B cell (primary cell): Measurements from ENCODE around the gene CCDC177. TPM values are rescaled to one million over a fixed set of nuclear protein-coding genes. Genes with fewer than 3 reads are reported as not detected.

Experiments used
- ATAC-seq: fragments of 200-7000 bp; cut with Tn5 transposase; one replicate; pipeline ENCODE4 v1.10.0; 2021; ENCODE audit warnings: low read depth, mild to moderate bottlenecking, moderate number of reproducible peaks, moderate library complexity
- CTCF ChIA-PET: fragments of 350-600 bp; sonication (Branson Sonifier 250); formaldehyde crosslinking; loops from one replicate; lab custom pipeline; 2021; ENCODE audit warnings: antibody characterized with exemption, inconsistent platforms; lab: Charles Lee
- POLR2A ChIA-PET: fragments of 350-600 bp; sonication (Branson Sonifier 250); formaldehyde crosslinking; loops from one replicate; lab custom pipeline; 2021; ENCODE audit warnings: antibody characterized with exemption; lab: Charles Lee
- DNase-seq: peaks from one replicate; pipeline ENCODE4 v3.0.0; 2013
- H2AFZ ChIP-seq: 2 replicates; pipeline ENCODE4 v1.6.1; 2012; ENCODE audit warnings: mild to moderate bottlenecking, low read depth, low read length; ENCODE audit not compliant: insufficient read depth, poor library complexity, severe bottlenecking
- H3K27ac ChIP-seq, 2 donors: 1 replicate in 1 of 2; 2 replicates in 1 of 2; pipeline ENCODE4 v1.5.1; 2012 to 2013; ENCODE audit warnings: low read length in 2 of 2, mild to moderate bottlenecking in 2 of 2, moderate library complexity in 1 of 2
- H3K27me3 ChIP-seq, 4 experiments: fragments of 200-600 bp in 1 of 4; sonication (generic) in 1 of 4; replicated peaks in 1 of 4; 1 replicate in 2 of 4; 2 replicates in 2 of 4; pipeline versions ENCODE4 v1.6.1 to v1.7.0; 2013 to 2016; ENCODE audit warnings: low read length in 3 of 4, mild to moderate bottlenecking in 2 of 4, mixed read lengths in 1 of 4, moderate library complexity in 1 of 4; ENCODE audit not compliant: insufficient read depth in 4 of 4, control insufficient read depth in 3 of 4; ENCODE audit errors: control extremely low read depth in 1 of 4
- H3K36me3 ChIP-seq, 2 experiments: replicated peaks in 1 of 2; 1 replicate in 1 of 2; 2 replicates in 1 of 2; pipeline versions ENCODE4 v1.6.1 to v1.7.1; 2013; ENCODE audit warnings: low read length in 1 of 2; ENCODE audit not compliant: insufficient read depth in 2 of 2, control insufficient read depth in 1 of 2; ENCODE audit errors: control extremely low read depth in 1 of 2, extremely low read depth in 1 of 2
- H3K4me1 ChIP-seq, 2 donors: fragments of 200-600 bp in 1 of 2; sonication (generic) in 1 of 2; 1 replicate in 1 of 2; 2 replicates in 1 of 2; pipeline versions ENCODE4 v1.5.1 to v1.6.1; 2013 to 2017; ENCODE audit warnings: low read length in 2 of 2; ENCODE audit not compliant: control insufficient read depth in 2 of 2, insufficient read depth in 2 of 2
- H3K4me2 ChIP-seq: replicated peaks from 2 replicates; pipeline ENCODE3; 2012; ENCODE audit warnings: mild to moderate bottlenecking, low read depth, low read length; ENCODE audit not compliant: poor library complexity, severe bottlenecking
- H3K4me3 ChIP-seq, 5 experiments: fragments of 200-600 bp in 1 of 5; sonication (generic) in 1 of 5; 1 replicate in 3 of 5; 2 replicates in 2 of 5; pipeline versions ENCODE4 v1.5.1 to v1.7.0; 2011 to 2016; ENCODE audit warnings: low read length in 4 of 5, mild to moderate bottlenecking in 4 of 5, low read depth in 2 of 5, control low read depth in 1 of 5, moderate library complexity in 1 of 5; ENCODE audit not compliant: insufficient read depth in 1 of 5; ENCODE audit errors: control extremely low read depth in 1 of 5, extremely low read depth in 1 of 5
- H3K79me2 ChIP-seq: fragments of 200-600 bp; sonication (generic); one replicate; pipeline ENCODE4 v1.6.0; 2016; ENCODE audit warnings: low read length; ENCODE audit not compliant: control insufficient read depth, insufficient read depth
- H3K9ac ChIP-seq: fragments of 200-600 bp; sonication (generic); 2 replicates; pipeline ENCODE4 v1.6.1; 2017; ENCODE audit warnings: mild to moderate bottlenecking, low read length, moderate library complexity
- H3K9me3 ChIP-seq, 3 donors: one replicate each; pipeline versions ENCODE4 v1.6.1 to v1.7.1; 2013; ENCODE audit warnings: low read length in 2 of 3; ENCODE audit not compliant: control insufficient read depth in 2 of 3, insufficient read depth in 1 of 3; ENCODE audit errors: control extremely low read depth in 1 of 3
- H4K20me1 ChIP-seq: 2 replicates; pipeline ENCODE4 v1.6.0; 2012; ENCODE audit warnings: mild to moderate bottlenecking, low read length; ENCODE audit not compliant: insufficient read depth, control insufficient read depth, poor library complexity, severe bottlenecking
- H3K27ac Mint-ChIP-seq: one replicate; pipeline ENCODE4 v1.8.0; 2021; ENCODE audit warnings: mixed read lengths
- H3K27me3 Mint-ChIP-seq: one replicate; pipeline ENCODE4 v1.8.0; 2021; ENCODE audit warnings: mixed read lengths
- H3K4me1 Mint-ChIP-seq: one replicate; pipeline ENCODE4 v1.8.0; 2021; ENCODE audit warnings: mixed read lengths
- H3K4me3 Mint-ChIP-seq: one replicate; pipeline ENCODE4 v1.8.0; 2021; ENCODE audit warnings: mixed read lengths
- H3K9me3 Mint-ChIP-seq: one replicate; pipeline ENCODE4 v1.8.0; 2022; ENCODE audit warnings: mixed read lengths; ENCODE audit not compliant: insufficient read depth
- EZH2 ChIP-seq: IDR thresholded peaks from 2 replicates; pipeline ENCODE4 v1.6.1; 2012; ENCODE audit warnings: borderline replicate concordance, low read depth, mild to moderate bottlenecking, moderate library complexity, low read length; ENCODE audit not compliant: insufficient read depth, poor library complexity, severe bottlenecking
- WGBS: methylation state at CpG from one replicate; pipeline ENCODE4 v1.1.5; 2013; ENCODE audit warnings: missing lambda C conversion rate; ENCODE audit not compliant: insufficient coverage; 5-methylcytosine and 5-hydroxymethylcytosine counted together
- intact Hi-C: fragments of 100-400 bp; cut with micrococcal nuclease; formaldehyde crosslinking; loops from one replicate; pipeline ENCODE4 v1.10.0; 2022
- polyA plus RNA-seq: library from polyadenylated mRNA; depleted of rRNA; stranded (reverse); fragments of >200 nt; gene quantifications from 2 replicates; pipeline ENCODE4 v1.2.3, GENCODE V29; 2012
- total RNA-seq, 2 donors: library from RNA; stranded (reverse); fragments of 120-200 nt in 1 of 2; gene quantifications; 1 replicate in 1 of 2; 2 replicates in 1 of 2; pipeline versions ENCODE4 v1.2.3 to v1.2.4, GENCODE V29; 2013 to 2022
- TF ChIP-seq, protein P1 (sequence below): fragments of 200-600 bp; IDR thresholded peaks from one replicate; pipeline ENCODE4 v1.8.0; 2022; ENCODE audit warnings: antibody characterized with exemption, mild to moderate bottlenecking

The CCDC177 gene
- total and polyA plus RNA-seq, 2 donors (not counting 1 experiment from before 2014, with no cell fraction given) = not detected

DNA sequence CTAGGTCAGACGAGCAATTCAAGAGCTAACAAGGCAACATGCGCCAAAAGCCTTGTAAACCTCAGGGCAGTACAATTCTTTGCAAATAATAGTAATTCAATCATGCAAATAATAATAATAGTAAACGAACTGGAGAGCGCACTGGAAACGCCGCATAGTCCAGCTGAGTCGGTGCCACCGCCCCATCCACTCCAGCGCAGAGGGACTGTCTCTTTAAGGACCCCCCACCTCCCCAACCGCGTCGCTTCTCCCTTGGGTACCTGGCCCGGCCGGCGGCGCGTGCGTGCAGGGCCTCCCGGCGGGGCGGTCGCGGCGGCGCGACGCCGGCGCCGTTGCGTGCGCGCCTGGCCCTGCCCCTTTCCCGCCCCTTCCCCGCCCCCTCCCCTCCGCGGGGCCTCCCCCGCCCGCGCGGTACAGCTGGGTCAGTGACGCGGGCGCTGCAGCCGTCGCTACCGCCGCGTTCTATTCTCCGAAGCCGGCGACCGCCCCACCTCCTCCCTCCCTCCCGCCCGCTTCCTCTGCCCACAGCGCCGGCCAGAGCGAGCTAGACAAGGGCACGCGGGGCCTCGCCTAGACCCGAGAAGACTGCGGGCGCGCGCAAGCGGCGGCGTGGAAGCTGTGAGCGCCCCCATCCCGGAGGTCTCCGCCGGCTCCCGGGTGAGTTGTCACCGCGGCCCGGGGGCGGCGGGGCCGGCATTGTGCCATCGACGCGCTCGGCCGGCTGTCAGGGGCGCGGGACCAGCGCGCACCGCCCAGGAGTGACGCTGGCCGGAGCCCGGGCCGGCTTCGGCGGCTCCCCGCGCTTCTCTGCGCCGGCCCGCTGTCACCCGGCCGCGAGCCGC lies 36.7 kb upstream of the CCDC177 start, which contains the start of gene SUSD6:
Gene SUSD6, plus strand, starts transcription at position 425 of the 842 bp plus-strand sequence. CDS start 46,997 bp downstream, outside the sequence.
- peak; percentile 93 for DNase-seq
- Histone ChIP-seq H3K4me1 (peaks cover 50 to 55% of the 10 kb centered on the region in 2 donors), H3K4me3 (peak within 1 kb of the TSS; percentile 67 to 92 (median 76)), H3K36me3 (no peaks in the 10 kb centered on the region), H3K79me2 (peaks cover 23% of the 10 kb centered on the region), H3K27me3 (no peaks in the 10 kb centered on the region), H4K20me1 (peaks cover 31% of the 10 kb centered on the region), H3K4me2 (peak within 1 kb of the TSS; percentile 88), H3K9me3 (no peaks in the 10 kb centered on the region), H3K9ac (peak within 1 kb of the TSS; percentile 86), H2AFZ (peak within 1 kb of the TSS; percentile 64), H3K27ac (peak within 1 kb of the TSS; percentile 80 to 92)
- under 1% methylated on average over 81 of the region's 105 CpGs for WGBS
- Mint-ChIP-seq H3K27ac (peak within 1 kb of the TSS; percentile 98), H3K4me1 (peaks cover 54% of the 10 kb centered on the region), H3K9me3 (no peaks in the 10 kb centered on the region), H3K4me3 (peak within 1 kb of the TSS; percentile 98), H3K27me3 (no peaks in the 10 kb centered on the region)
- ChIA-PET POLR2A (interaction anchor here (0.5 to 2.8 kb wide), 9 partner anchors 27 to 1711 kb away, joined by 3 to 20 read pairs (median 4); partner anchors contain the start of gene SRSF5), CTCF (interaction anchor here (0.6 to 2.1 kb wide), 7 partner anchors 13 to 1773 kb away, joined by 3 to 10 read pairs (median 5); no protein-coding TSS in a partner anchor)
- ATAC-seq = peak; percentile 65
- intact Hi-C loops = loop anchor here (1.0 to 5.0 kb wide), 4 partner anchors 13 to 458 kb away; partner anchors contain the start of genes DCAF5 and SRSF5
- TF ChIP-seq, protein P1, sequence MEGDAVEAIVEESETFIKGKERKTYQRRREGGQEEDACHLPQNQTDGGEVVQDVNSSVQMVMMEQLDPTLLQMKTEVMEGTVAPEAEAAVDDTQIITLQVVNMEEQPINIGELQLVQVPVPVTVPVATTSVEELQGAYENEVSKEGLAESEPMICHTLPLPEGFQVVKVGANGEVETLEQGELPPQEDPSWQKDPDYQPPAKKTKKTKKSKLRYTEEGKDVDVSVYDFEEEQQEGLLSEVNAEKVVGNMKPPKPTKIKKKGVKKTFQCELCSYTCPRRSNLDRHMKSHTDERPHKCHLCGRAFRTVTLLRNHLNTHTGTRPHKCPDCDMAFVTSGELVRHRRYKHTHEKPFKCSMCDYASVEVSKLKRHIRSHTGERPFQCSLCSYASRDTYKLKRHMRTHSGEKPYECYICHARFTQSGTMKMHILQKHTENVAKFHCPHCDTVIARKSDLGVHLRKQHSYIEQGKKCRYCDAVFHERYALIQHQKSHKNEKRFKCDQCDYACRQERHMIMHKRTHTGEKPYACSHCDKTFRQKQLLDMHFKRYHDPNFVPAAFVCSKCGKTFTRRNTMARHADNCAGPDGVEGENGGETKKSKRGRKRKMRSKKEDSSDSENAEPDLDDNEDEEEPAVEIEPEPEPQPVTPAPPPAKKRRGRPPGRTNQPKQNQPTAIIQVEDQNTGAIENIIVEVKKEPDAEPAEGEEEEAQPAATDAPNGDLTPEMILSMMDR = no peak
- no peak for TF ChIP-seq EZH2
